ENCODE results near the gene ALAD.
"Not testable (repeated sequence)": the region's sequence is repeated elsewhere in the genome, so short reads cannot be mapped to it uniquely, and the experiment has no call there.

The ALAD gene

GRCh38 chr9:113389451-113389850 is 11.6 kb downstream of the ALAD start:
- no peak for TF ChIP-seq CTCF (conservative IDR thresholded peaks at IDR 0.05; ENCODE audit: low read length)
- no peak overlapping the region for H3K4me3 ChIP-seq (ENCODE audit: low read length)
- no peak for DNase-seq (ENCODE audit: low read depth)

- no peak for DNase-seq (ENCODE audit: low read depth)
- TF ChIP-seq CTCF (conservative IDR thresholded peaks at IDR 0.05; ENCODE audit: low read length), result no peak
- no peak overlapping the region for H3K4me3 ChIP-seq (ENCODE audit: low read length)
Observed at GRCh38 chr9:113388833-113389232, 12.3 kb downstream of the ALAD start.

GRCh38 chr9:113387560-113388230 is 13.4 kb downstream of the ALAD start:
- no peak overlapping the region for H3K4me3 ChIP-seq (ENCODE audit: low read length)
- DNase-seq (ENCODE audit: low read depth), result no peak
- no peak for TF ChIP-seq CTCF (conservative IDR thresholded peaks at IDR 0.05; ENCODE audit: low read length)

- H3K4me3 ChIP-seq (ENCODE audit: low read length), result no peak overlapping the region
- DNase-seq (ENCODE audit: low read depth), result no peak
Observed at GRCh38 chr9:113386571-113387393, 14.3 kb downstream of the ALAD start.

GRCh38 chr9:113381909-113382411 is 19.1 kb downstream of the ALAD start:
- H3K4me3 ChIP-seq (ENCODE audit: low read length), result no peak overlapping the region
- no peak for TF ChIP-seq CTCF (conservative IDR thresholded peaks at IDR 0.05; ENCODE audit: low read length)
- DNase-seq (ENCODE audit: low read depth), result no peak

More at GRCh38 chr9:113386571-113387393, 14.3 kb downstream of the ALAD start:
- no peak for TF ChIP-seq CTCF (conservative IDR thresholded peaks at IDR 0.05; ENCODE audit: low read length)

GRCh38 chr9:113381441-113381840 is 19.6 kb downstream of the ALAD start:
- DNase-seq (ENCODE audit: low read depth); H3K4me3 ChIP-seq (ENCODE audit: low read length): not testable (repeated sequence)

- no peak overlapping the region for H3K4me3 ChIP-seq (ENCODE audit: low read length)
- TF ChIP-seq CTCF (conservative IDR thresholded peaks at IDR 0.05; ENCODE audit: low read length), result no peak
- DNase-seq (ENCODE audit: low read depth), result no peak
Observed at GRCh38 chr9:113380869-113381378, 20.2 kb downstream of the ALAD start.

- DNase-seq (ENCODE audit: low read depth); H3K4me3 ChIP-seq (ENCODE audit: low read length): not testable (repeated sequence)
Observed at GRCh38 chr9:113379829-113380210, 21.3 kb downstream of the ALAD start.

- not testable (repeated sequence) for H3K4me3 ChIP-seq (ENCODE audit: low read length); DNase-seq (ENCODE audit: low read depth)
Observed at GRCh38 chr9:113379094-113379828, 21.8 kb downstream of the ALAD start.

Data from AG10803 (cell line).